Gastroesophageal sphincter (tissue), 4 donors: Measurements from ENCODE around the gene LPP. TPM values are rescaled to one million over a fixed set of nuclear protein-coding genes. Genes with fewer than 3 reads are reported as not detected.

Experiments
- ATAC-seq: fragments of 150-250 bp; one replicate; pipeline ENCODE4 v1.9.1; 2016; ENCODE audit warnings: mild to moderate bottlenecking, moderate library complexity
- H3K27ac ChIP-seq, 4 donors: fragments of 200-600 bp; sonication (generic) in 3 of 4; 1 replicate in 3 of 4; 2 replicates in 1 of 4; pipeline ENCODE4 v1.5.1; 2016 to 2019
- H3K27me3 ChIP-seq: fragments of 200-600 bp; sonication (generic); one replicate; pipeline ENCODE4 v1.5.1; 2019
- H3K36me3 ChIP-seq, 2 donors: fragments of 200-600 bp; sonication (generic); one replicate each; pipeline ENCODE4 v1.5.1; 2019; ENCODE audit warnings: control low read depth in 1 of 2
- H3K4me1 ChIP-seq, 3 donors: fragments of 200-600 bp; sonication (generic); 1 replicate in 2 of 3; 2 replicates in 1 of 3; pipeline ENCODE4 v1.5.1; 2016 to 2019; ENCODE audit warnings: control low read depth in 2 of 3
- H3K4me3 ChIP-seq, 2 donors: fragments of 200-600 bp; sonication (generic); one replicate each; pipeline ENCODE4 v1.5.1; 2019; ENCODE audit warnings: mild to moderate bottlenecking in 1 of 2, moderate library complexity in 1 of 2
- H3K9me3 ChIP-seq, 3 donors: fragments of 200-600 bp; sonication (generic); one replicate each; pipeline ENCODE4 v1.5.1; 2017 to 2019; ENCODE audit warnings: control low read depth in 2 of 3
- EP300 ChIP-seq: sonication (generic); formaldehyde crosslinking; IDR thresholded peaks from one replicate; pipeline ENCODE4 v1.6.1; 2017; ENCODE audit warnings: antibody characterized with exemption, mild to moderate bottlenecking
- POLR2A ChIP-seq, 2 donors: fragments of 450-650 bp; IDR thresholded peaks; one replicate each; pipeline ENCODE4 v1.6.1; 2017; ENCODE audit warnings: antibody characterized with exemption in 2 of 2, mild to moderate bottlenecking in 2 of 2, moderate library complexity in 1 of 2
- POLR2AphosphoS5 ChIP-seq: sonication (generic); formaldehyde crosslinking; IDR thresholded peaks from one replicate; pipeline ENCODE4 v1.6.1; 2017; ENCODE audit warnings: antibody characterized with exemption
- WGBS, 2 donors: methylation state at CpG; one replicate each; pipeline ENCODE4 v1.1.5; 2018; ENCODE audit warnings: low coverage in 1 of 2; 5-methylcytosine and 5-hydroxymethylcytosine counted together
- total RNA-seq, 4 donors: library from RNA; depleted of rRNA; stranded (reverse); fragments of >200 nt; gene quantifications; one replicate each; pipeline ENCODE4 v1.1.0, GENCODE V29; 2016
- TF ChIP-seq, protein P1 (sequence below), 4 experiments: fragments of 200-600 bp in 2 of 4; fragments of 450-650 bp in 2 of 4; sonication (generic) in 1 of 4; IDR thresholded peaks; one replicate each; pipeline ENCODE4 v1.5.1; 2017 to 2019; ENCODE audit warnings: antibody characterized with exemption in 4 of 4, mild to moderate bottlenecking in 2 of 4, moderate library complexity in 2 of 4

LPP gene
- total RNA-seq, 4 donors from 2014 or later = 1,243 to 2,297 (median 2,164) TPM

- Histone ChIP-seq H3K27ac (peak overlapping the region in 2 of 4 donors; percentile 5 to 38), H3K27me3 (no peaks in the 10 kb centered on the region), H3K4me3 (no peak overlapping the region), H3K9me3 (no peaks in the 10 kb centered on the region), H3K4me1 (peaks cover under 1 to 60% (median 5%) of the 10 kb centered on the region in 3 donors), H3K36me3 (no peaks in the 10 kb centered on the region)
- no peak for ATAC-seq
- WGBS, 2 donors = 12 to 27% methylated on average over 3 of the region's 3 CpGs
- TF ChIP-seq, protein P1, sequence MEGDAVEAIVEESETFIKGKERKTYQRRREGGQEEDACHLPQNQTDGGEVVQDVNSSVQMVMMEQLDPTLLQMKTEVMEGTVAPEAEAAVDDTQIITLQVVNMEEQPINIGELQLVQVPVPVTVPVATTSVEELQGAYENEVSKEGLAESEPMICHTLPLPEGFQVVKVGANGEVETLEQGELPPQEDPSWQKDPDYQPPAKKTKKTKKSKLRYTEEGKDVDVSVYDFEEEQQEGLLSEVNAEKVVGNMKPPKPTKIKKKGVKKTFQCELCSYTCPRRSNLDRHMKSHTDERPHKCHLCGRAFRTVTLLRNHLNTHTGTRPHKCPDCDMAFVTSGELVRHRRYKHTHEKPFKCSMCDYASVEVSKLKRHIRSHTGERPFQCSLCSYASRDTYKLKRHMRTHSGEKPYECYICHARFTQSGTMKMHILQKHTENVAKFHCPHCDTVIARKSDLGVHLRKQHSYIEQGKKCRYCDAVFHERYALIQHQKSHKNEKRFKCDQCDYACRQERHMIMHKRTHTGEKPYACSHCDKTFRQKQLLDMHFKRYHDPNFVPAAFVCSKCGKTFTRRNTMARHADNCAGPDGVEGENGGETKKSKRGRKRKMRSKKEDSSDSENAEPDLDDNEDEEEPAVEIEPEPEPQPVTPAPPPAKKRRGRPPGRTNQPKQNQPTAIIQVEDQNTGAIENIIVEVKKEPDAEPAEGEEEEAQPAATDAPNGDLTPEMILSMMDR (IDR thresholded peaks at IDR 0.05) = no peak
- no peak for TF ChIP-seq EP300
These were observed 673.6 kb downstream of the LPP start for GRCh38 chr3:188827576-188827975.

GRCh38 chr3:188829130-188829529 is 675.2 kb downstream of the LPP start:
- Histone ChIP-seq H3K36me3 (no peaks in the 10 kb centered on the region), H3K4me3 (no peak overlapping the region), H3K27me3 (no peaks in the 10 kb centered on the region), H3K4me1 (peaks cover 8 to 56% (median 15%) of the 10 kb centered on the region in 3 donors), H3K27ac (no peak overlapping the region), H3K9me3 (no peaks in the 10 kb centered on the region)
- 78 to 88% methylated on average over 6 of the region's 6 CpGs for WGBS, 2 donors
- TF ChIP-seq EP300 (no peak), POLR2AphosphoS5 (no peak), POLR2A (IDR thresholded peaks at IDR 0.05) (no peak)
- TF ChIP-seq, protein P1 (IDR thresholded peaks at IDR 0.05) = no peak
- ATAC-seq = no peak

GRCh38 chr3:188829576-188829975 is 675.6 kb downstream of the LPP start:
- no peak for ATAC-seq
- Histone ChIP-seq H3K36me3 (no peaks in the 10 kb centered on the region), H3K27me3 (no peaks in the 10 kb centered on the region), H3K4me1 (peaks cover 8 to 51% (median 15%) of the 10 kb centered on the region in 3 donors), H3K4me3 (no peak overlapping the region), H3K9me3 (no peaks in the 10 kb centered on the region), H3K27ac (no peak overlapping the region)
- TF ChIP-seq POLR2AphosphoS5 (no peak), EP300 (no peak)
- WGBS, 2 donors = 82 to 97% methylated on average over 3 of the region's 3 CpGs

- no peak for TF ChIP-seq POLR2A (IDR thresholded peaks at IDR 0.05)
- no peak for TF ChIP-seq EP300
- TF ChIP-seq, protein P1 (IDR thresholded peaks at IDR 0.05) = peak in 1 of 4 experiments; percentile 15
- TF ChIP-seq POLR2AphosphoS5 = no peak
- Histone ChIP-seq H3K4me1 (peaks cover 8 to 48% (median 15%) of the 10 kb centered on the region in 3 donors), H3K36me3 (no peaks in the 10 kb centered on the region), H3K27me3 (no peaks in the 10 kb centered on the region), H3K9me3 (no peaks in the 10 kb centered on the region), H3K4me3 (no peak overlapping the region), H3K27ac (peak overlapping the region in 1 of 4 donors; percentile 6)
- WGBS, 2 donors = 71 to 100% methylated on average over 1 to 2 of the region's 2 CpGs
- ATAC-seq = no peak
These were observed 676.9 kb downstream of the LPP start for GRCh38 chr3:188830893-188831292.

GRCh38 chr3:188832146-188832545 is 678.2 kb downstream of the LPP start:
- no peaks in the 10 kb centered on the region for H3K27me3 ChIP-seq
- H3K9me3 ChIP-seq = no peaks in the 10 kb centered on the region
- H3K36me3 ChIP-seq = no peaks in the 10 kb centered on the region
- TF ChIP-seq POLR2A (IDR thresholded peaks at IDR 0.05) (no peak), POLR2AphosphoS5 (no peak), EP300 (no peak)
- TF ChIP-seq, protein P1 (IDR thresholded peaks at IDR 0.05) = no peak
- ATAC-seq = no peak
- 73 to 100% methylated on average over 1 to 2 of the region's 3 CpGs for WGBS, 2 donors
- H3K4me3 ChIP-seq = no peak overlapping the region
- H3K4me1 ChIP-seq = peaks cover 8 to 50% (median 15%) of the 10 kb centered on the region in 3 donors
- H3K27ac ChIP-seq = peak overlapping the region in 3 of 4 donors; percentile 21 to 29 (median 22)
